Karpas-422 (cell line): Measurements from ENCODE around the gene TCEAL4. TPM values are rescaled to one million over a fixed set of nuclear protein-coding genes. Genes with fewer than 3 reads are reported as not detected.

Source experiments
- DNase-seq: peaks from one replicate; pipeline ENCODE4 v3.0.0-alpha.2; 2015
- H2AFZ ChIP-seq: fragments of 200-600 bp; sonication (generic); 2 replicates; pipeline ENCODE4 v1.6.1; 2014; ENCODE audit warnings: antibody characterized with exemption, low read length, mixed read lengths
- H3K27ac ChIP-seq: fragments of 200-600 bp; sonication (generic); 2 replicates; pipeline ENCODE4 v1.5.1; 2014; ENCODE audit warnings: mild to moderate bottlenecking, low read length, moderate library complexity
- H3K27me3 ChIP-seq: fragments of 200-600 bp; sonication (generic); 2 replicates; pipeline ENCODE4 v1.6.1; 2014; ENCODE audit warnings: low read length, mixed read lengths
- H3K36me3 ChIP-seq: fragments of 200-600 bp; sonication (generic); 2 replicates; pipeline ENCODE4 v1.6.1; 2014; ENCODE audit warnings: low read length, mixed read lengths; ENCODE audit not compliant: insufficient read depth
- H3K4me1 ChIP-seq: fragments of 200-600 bp; sonication (generic); 2 replicates; pipeline ENCODE4 v1.6.1; 2014; ENCODE audit warnings: mild to moderate bottlenecking, low read length, mixed read lengths
- H3K4me2 ChIP-seq: fragments of 200-600 bp; sonication (generic); 2 replicates; pipeline ENCODE4 v1.6.1; 2014; ENCODE audit warnings: low read length, low read depth, mild to moderate bottlenecking; ENCODE audit not compliant: poor library complexity, severe bottlenecking
- H3K4me3 ChIP-seq: fragments of 200-600 bp; sonication (generic); 2 replicates; pipeline ENCODE4 v1.5.1; 2014; ENCODE audit warnings: mild to moderate bottlenecking, antibody characterized with exemption, low read length, mixed read lengths
- H3K79me2 ChIP-seq: fragments of 200-600 bp; sonication (generic); 2 replicates; pipeline ENCODE4 v1.6.1; 2014; ENCODE audit warnings: mild to moderate bottlenecking, low read length, mixed read lengths
- H3K9ac ChIP-seq: fragments of 200-600 bp; sonication (generic); 2 replicates; pipeline ENCODE4 v1.6.0; 2014; ENCODE audit warnings: low read length
- H3K9me2 ChIP-seq: fragments of 200-600 bp; sonication (generic), shearing (Covaris generic); replicated peaks from 2 replicates; pipeline ENCODE4 v1.6.0; 2014; ENCODE audit warnings: mild to moderate bottlenecking, low read length, moderate library complexity; ENCODE audit not compliant: insufficient read depth
- H3K9me3 ChIP-seq: fragments of 300-700, 200-600 bp; sonication (generic); 2 replicates; pipeline ENCODE4 v1.6.1; 2014; ENCODE audit warnings: low read length, mixed read lengths
- H4K20me1 ChIP-seq: fragments of 200-600 bp; sonication (generic); 2 replicates; pipeline ENCODE4 v1.6.1; 2014; ENCODE audit warnings: mild to moderate bottlenecking, antibody characterized with exemption, low read length, low read depth; ENCODE audit not compliant: insufficient read depth
- total RNA-seq: library from RNA; depleted of rRNA; stranded (reverse); fragments of >200 nt; shearing (Covaris generic); gene quantifications from 2 replicates; pipeline ENCODE4 v1.2.3, GENCODE V29; 2014; ENCODE audit warnings: low replicate concordance

TCEAL4 gene
- total RNA-seq, 1 experiment from 2014 or later: 19.8 TPM

- H3K36me3 ChIP-seq: no peaks in the 10 kb centered on the region
- H3K9ac ChIP-seq: no peak overlapping the region
- H3K9me3 ChIP-seq: no peaks in the 10 kb centered on the region
- no peaks in the 10 kb centered on the region for H3K79me2 ChIP-seq
- H3K4me1 ChIP-seq: peaks cover 10% of the 10 kb centered on the region
- no peaks in the 10 kb centered on the region for H3K27me3 ChIP-seq
- no peak for DNase-seq
- no peaks in the 10 kb centered on the region for H3K9me2 ChIP-seq
- H3K27ac ChIP-seq: no peak overlapping the region
- no peak overlapping the region for H3K4me3 ChIP-seq
- H4K20me1 ChIP-seq: no peaks in the 10 kb centered on the region
- no peak overlapping the region for H2AFZ ChIP-seq
- H3K4me2 ChIP-seq: no peak overlapping the region
These were observed 34.8 kb upstream of the TCEAL4 start for GRCh38 chrX:103550415-103551051.

- H3K36me3 ChIP-seq: no peaks in the 10 kb centered on the region
- no peak overlapping the region for H3K4me2 ChIP-seq
- no peaks in the 10 kb centered on the region for H4K20me1 ChIP-seq
- H3K79me2 ChIP-seq: no peaks in the 10 kb centered on the region
- H3K27me3 ChIP-seq: no peaks in the 10 kb centered on the region
- no peaks in the 10 kb centered on the region for H3K9me2 ChIP-seq
- H3K27ac ChIP-seq: no peak overlapping the region
- H2AFZ ChIP-seq: no peak overlapping the region
- H3K4me3 ChIP-seq: no peak overlapping the region
- peaks cover 10% of the 10 kb centered on the region for H3K4me1 ChIP-seq
- DNase-seq: no peak
- H3K9me3 ChIP-seq: no peaks in the 10 kb centered on the region
- no peak overlapping the region for H3K9ac ChIP-seq
These were observed 33.1 kb upstream of the TCEAL4 start for GRCh38 chrX:103552236-103552635.

- DNase-seq: peak; percentile 89
- H3K27ac ChIP-seq: no peak overlapping the region
- peak overlapping the region; percentile 85 for H3K4me2 ChIP-seq
- peak overlapping the region; percentile 87 for H3K4me3 ChIP-seq
- H3K27me3 ChIP-seq: no peaks in the 10 kb centered on the region
- no peaks in the 10 kb centered on the region for H4K20me1 ChIP-seq
- no peaks in the 10 kb centered on the region for H3K36me3 ChIP-seq
- no peaks in the 10 kb centered on the region for H3K9me2 ChIP-seq
- peak overlapping the region; percentile 84 for H3K9ac ChIP-seq
- no peaks in the 10 kb centered on the region for H3K9me3 ChIP-seq
- H3K4me1 ChIP-seq: peaks cover 10% of the 10 kb centered on the region
- H3K79me2 ChIP-seq: no peaks in the 10 kb centered on the region
- peak overlapping the region; percentile 88 for H2AFZ ChIP-seq
These were observed 30.5 kb upstream of the TCEAL4 start for GRCh38 chrX:103554687-103555424.

GRCh38 chrX:103556963-103557612 is 28.2 kb upstream of the TCEAL4 start:
- Histone ChIP-seq H3K4me3 (no peak overlapping the region), H3K4me2 (no peak overlapping the region), H4K20me1 (no peaks in the 10 kb centered on the region), H3K27me3 (no peaks in the 10 kb centered on the region), H2AFZ (no peak overlapping the region), H3K36me3 (no peaks in the 10 kb centered on the region), H3K9me2 (no peaks in the 10 kb centered on the region), H3K9ac (no peak overlapping the region), H3K27ac (no peak overlapping the region), H3K79me2 (no peaks in the 10 kb centered on the region), H3K4me1 (peaks cover 10% of the 10 kb centered on the region), H3K9me3 (no peaks in the 10 kb centered on the region)
- DNase-seq: no peak

- H3K9ac ChIP-seq: no peak overlapping the region
- no peaks in the 10 kb centered on the region for H3K79me2 ChIP-seq
- H4K20me1 ChIP-seq: no peaks in the 10 kb centered on the region
- H3K9me3 ChIP-seq: no peaks in the 10 kb centered on the region
- no peak overlapping the region for H3K4me2 ChIP-seq
- no peak overlapping the region for H2AFZ ChIP-seq
- H3K4me3 ChIP-seq: no peak overlapping the region
- no peaks in the 10 kb centered on the region for H3K9me2 ChIP-seq
- no peaks in the 10 kb centered on the region for H3K27me3 ChIP-seq
- DNase-seq: no peak
- no peaks in the 10 kb centered on the region for H3K36me3 ChIP-seq
- no peak overlapping the region for H3K27ac ChIP-seq
- peaks cover 8% of the 10 kb centered on the region for H3K4me1 ChIP-seq
These were observed 25.1 kb upstream of the TCEAL4 start for GRCh38 chrX:103560256-103560655.

- no peak overlapping the region for H3K4me3 ChIP-seq
- no peaks in the 10 kb centered on the region for H3K9me2 ChIP-seq
- H3K4me1 ChIP-seq: peaks cover 15% of the 10 kb centered on the region
- no peaks in the 10 kb centered on the region for H3K9me3 ChIP-seq
- H3K27me3 ChIP-seq: no peaks in the 10 kb centered on the region
- H3K79me2 ChIP-seq: no peaks in the 10 kb centered on the region
- DNase-seq: no peak
- no peak overlapping the region for H3K4me2 ChIP-seq
- no peaks in the 10 kb centered on the region for H4K20me1 ChIP-seq
- no peak overlapping the region for H2AFZ ChIP-seq
- no peak overlapping the region for H3K9ac ChIP-seq
- H3K27ac ChIP-seq: no peak overlapping the region
- H3K36me3 ChIP-seq: no peaks in the 10 kb centered on the region
These were observed 22.5 kb upstream of the TCEAL4 start for GRCh38 chrX:103562801-103563200.

- Histone ChIP-seq H3K27ac (no peak overlapping the region), H3K27me3 (no peaks in the 10 kb centered on the region), H3K9ac (peak overlapping the region; percentile 17; the same call in 1 of the 2 replicates), H3K9me2 (no peaks in the 10 kb centered on the region), H3K79me2 (no peaks in the 10 kb centered on the region), H4K20me1 (no peaks in the 10 kb centered on the region), H2AFZ (no peak overlapping the region), H3K4me2 (peak overlapping the region; percentile 35), H3K4me3 (no peak overlapping the region), H3K4me1 (peaks cover 15% of the 10 kb centered on the region), H3K36me3 (no peaks in the 10 kb centered on the region), H3K9me3 (no peaks in the 10 kb centered on the region)
- peak; percentile 61 for DNase-seq
These were observed 20.1 kb upstream of the TCEAL4 start for GRCh38 chrX:103565197-103565596.

GRCh38 chrX:103565752-103566151 is 19.6 kb upstream of the TCEAL4 start:
- H3K4me1 ChIP-seq: peaks cover 15% of the 10 kb centered on the region
- no peak overlapping the region for H3K27ac ChIP-seq
- H4K20me1 ChIP-seq: no peaks in the 10 kb centered on the region
- no peak overlapping the region for H3K4me3 ChIP-seq
- DNase-seq: no peak
- no peaks in the 10 kb centered on the region for H3K79me2 ChIP-seq
- no peak overlapping the region for H2AFZ ChIP-seq
- no peaks in the 10 kb centered on the region for H3K9me2 ChIP-seq
- no peaks in the 10 kb centered on the region for H3K27me3 ChIP-seq
- H3K9me3 ChIP-seq: no peaks in the 10 kb centered on the region
- H3K4me2 ChIP-seq: peak overlapping the region; percentile 35
- H3K9ac ChIP-seq: no peak overlapping the region
- no peaks in the 10 kb centered on the region for H3K36me3 ChIP-seq
